ENCODE data around the gene CD300C.

GRCh38 chr17:74566132-74566753 is 20.3 kb upstream of the CD300C start:
- no peak for TF ChIP-seq EP300 (IDR thresholded peaks at IDR 0.05)
- no peak for TF ChIP-seq POLR2A (IDR thresholded peaks at IDR 0.05)
